ENCODE results near the gene PLCB1. TPM values are rescaled to one million over a fixed set of nuclear protein-coding genes. Genes with fewer than 3 reads are reported as not detected.

PLCB1 gene
- total RNA-seq, 1 donor from 2014 or later, result 7.2 TPM

- DNase-seq (ENCODE audit: missing footprints), result no peak
- ATAC-seq, result no peak
- intact Hi-C loops (cut with DNase I), result no loop called here
Measured at GRCh38 chr20:8190043-8190880, 58.2 kb downstream of the PLCB1 start.

- DNase-seq (ENCODE audit: missing footprints) (no peak), ATAC-seq (no peak)
- intact Hi-C loops (cut with DNase I), result no loop called here
Measured at GRCh38 chr20:8194721-8195120, 62.7 kb downstream of the PLCB1 start.

GRCh38 chr20:8196096-8196495, 64.0 kb downstream of the PLCB1 start:
- DNase-seq (ENCODE audit: missing footprints) (no peak), ATAC-seq (peak; percentile 48)
- intact Hi-C loops (cut with DNase I), result no loop called here

- intact Hi-C loops (cut with DNase I), result no loop called here
- DNase-seq (ENCODE audit: missing footprints), result no peak
- ATAC-seq, result no peak
Measured at GRCh38 chr20:8200220-8200619, 68.2 kb downstream of the PLCB1 start.

- intact Hi-C loops (cut with DNase I), result no loop called here
- ATAC-seq (no peak), DNase-seq (ENCODE audit: missing footprints) (no peak)
Measured at GRCh38 chr20:8203366-8203765, 71.3 kb downstream of the PLCB1 start.

- DNase-seq (ENCODE audit: missing footprints) (no peak), ATAC-seq (no peak)
- intact Hi-C loops (cut with DNase I), result no loop called here
Measured at GRCh38 chr20:8205996-8206395, 73.9 kb downstream of the PLCB1 start.

GRCh38 chr20:8208226-8208625, 76.2 kb downstream of the PLCB1 start:
- ATAC-seq (no peak), DNase-seq (ENCODE audit: missing footprints) (no peak)
- intact Hi-C loops (cut with DNase I), result no loop called here

- no peak for ATAC-seq
- no peak for DNase-seq (ENCODE audit: missing footprints)
- intact Hi-C loops (cut with DNase I), result no loop called here
Measured at GRCh38 chr20:8209061-8209460, 77.0 kb downstream of the PLCB1 start.

GRCh38 chr20:8210749-8211148, 78.7 kb downstream of the PLCB1 start:
- intact Hi-C loops (cut with DNase I), result no loop called here
- ATAC-seq, result no peak

GRCh38 chr20:8212286-8212685, 80.2 kb downstream of the PLCB1 start:
- intact Hi-C loops (cut with DNase I), result no loop called here
- DNase-seq (ENCODE audit: missing footprints) (no peak), ATAC-seq (no peak)

More at GRCh38 chr20:8210749-8211148, 78.7 kb downstream of the PLCB1 start:
- no peak for DNase-seq (ENCODE audit: missing footprints)

- ATAC-seq (no peak), DNase-seq (ENCODE audit: missing footprints) (no peak)
- intact Hi-C loops (cut with DNase I), result no loop called here
Measured at GRCh38 chr20:8213270-8213669, 81.2 kb downstream of the PLCB1 start.

- ATAC-seq (no peak), DNase-seq (ENCODE audit: missing footprints) (no peak)
- intact Hi-C loops (cut with DNase I), result no loop called here
Measured at GRCh38 chr20:8213831-8214587, 81.9 kb downstream of the PLCB1 start.

GRCh38 chr20:8215361-8215781, 83.3 kb downstream of the PLCB1 start:
- ATAC-seq, result no peak
- intact Hi-C loops (cut with DNase I), result no loop called here
- DNase-seq (ENCODE audit: missing footprints), result no peak

- no peak for ATAC-seq
- DNase-seq (ENCODE audit: missing footprints), result no peak
- intact Hi-C loops (cut with DNase I), result no loop called here
Measured at GRCh38 chr20:8216375-8217200, 84.5 kb downstream of the PLCB1 start.

GRCh38 chr20:8218861-8219260, 86.8 kb downstream of the PLCB1 start:
- no peak for DNase-seq (ENCODE audit: missing footprints)
- intact Hi-C loops (cut with DNase I), result no loop called here
- ATAC-seq, result no peak

- DNase-seq (ENCODE audit: missing footprints) (no peak), ATAC-seq (no peak)
- intact Hi-C loops (cut with DNase I), result no loop called here
Measured at GRCh38 chr20:8219403-8219802, 87.3 kb downstream of the PLCB1 start.

- ATAC-seq (no peak), DNase-seq (ENCODE audit: missing footprints) (no peak)
- intact Hi-C loops (cut with DNase I), result no loop called here
Measured at GRCh38 chr20:8220716-8221115, 88.7 kb downstream of the PLCB1 start.

GRCh38 chr20:8221887-8222419, 89.9 kb downstream of the PLCB1 start:
- DNase-seq (ENCODE audit: missing footprints) (no peak), ATAC-seq (no peak)
- intact Hi-C loops (cut with DNase I), result no loop called here
